IMR-90 (cell line): Measurements from ENCODE around the gene PHC2. TPM values are rescaled to one million over a fixed set of nuclear protein-coding genes. Genes with fewer than 3 reads are reported as not detected.

ENCODE experiments used
- CTCF ChIP-seq: conservative IDR thresholded peaks from 2 replicates; pipeline ENCODE4 v1.5.1; 2012; ENCODE audit warnings: mild to moderate bottlenecking, low read depth, low read length, improper control_type of control experiment
- polyA plus RNA-seq, 3 experiments: library from polyadenylated mRNA; depleted of rRNA; stranded (reverse); fragments of >200 nt; gene quantifications; 2 replicates each; pipeline ENCODE4 v1.2.3, GENCODE V29; 2012; ENCODE audit warnings: low replicate concordance in 1 of 3
- total RNA-seq: library from RNA; depleted of rRNA; stranded (reverse); fragments of >200 nt; gene quantifications from 2 replicates; pipeline ENCODE4 v1.2.3, GENCODE V29; 2012

PHC2 gene
- total and polyA plus RNA-seq, 2 of the 4 experiments (the other 2 are of a cell fraction), result 46.4 to 98.1 TPM

GRCh38 chr1:33455539-33456501, 24.9 kb upstream of the PHC2 start (continued):
- peak; percentile 93 for TF ChIP-seq CTCF
